Activated CD8-positive, alpha-beta memory T cell treated with anti-CD3 and anti-CD28 coated beads, Interleukin-2, amount 50 U/mL, for 1 hour (primary cell): ENCODE results near the gene ACTL6B.
"Not testable (repeated sequence)": the region's sequence is repeated elsewhere in the genome, so short reads cannot be mapped to it uniquely, and the experiment has no call there.

ENCODE experiments used
- DNase-seq: peaks from one replicate; pipeline ENCODE4 v3.0.0-alpha.2; 2020; ENCODE audit errors: extremely low read depth

The ACTL6B gene

DNA sequence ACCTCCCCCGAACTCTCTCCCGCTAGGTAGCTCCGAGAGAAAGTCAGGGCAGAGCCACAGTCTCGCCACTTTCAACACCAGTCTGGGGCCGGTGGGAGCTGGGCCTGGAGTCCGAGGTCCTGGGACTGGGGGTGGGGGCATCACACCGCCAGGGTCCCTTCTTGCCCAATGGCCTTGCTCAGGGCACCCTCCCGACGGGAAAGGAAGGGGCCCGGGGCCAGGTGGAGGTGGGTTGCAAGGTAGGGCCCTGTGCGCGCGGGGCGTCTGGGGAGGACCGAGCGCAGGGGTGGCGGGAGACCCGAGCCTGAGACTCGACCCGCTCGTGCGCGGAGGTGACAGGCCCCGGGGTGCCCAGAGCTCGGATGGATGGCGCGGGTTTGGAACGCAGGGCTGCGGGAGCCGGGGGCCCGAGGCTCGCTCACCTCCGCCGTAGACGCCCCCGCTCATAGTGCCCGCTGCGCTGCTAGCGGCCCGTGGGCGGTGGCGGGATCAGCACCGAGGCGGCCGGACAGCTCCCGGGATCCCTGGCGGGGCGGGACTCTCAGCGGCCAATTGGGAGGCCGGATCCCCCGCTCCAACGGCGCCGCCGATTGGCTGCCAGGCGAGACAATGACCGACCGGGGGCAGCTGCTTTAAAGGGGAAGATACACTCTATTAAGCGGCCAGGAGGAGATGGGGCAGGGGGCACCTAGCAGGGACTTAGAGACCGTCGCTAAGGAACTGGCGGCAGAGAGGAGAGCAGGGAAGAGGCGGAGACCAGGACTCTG is at the start of gene ACTL6B:
Gene ACTL6B, minus strand, starts transcription at position 541 of the 767 bp plus-strand sequence. Its CDS starts 94 bp downstream, at position 447.
- no peak for DNase-seq

DNA sequence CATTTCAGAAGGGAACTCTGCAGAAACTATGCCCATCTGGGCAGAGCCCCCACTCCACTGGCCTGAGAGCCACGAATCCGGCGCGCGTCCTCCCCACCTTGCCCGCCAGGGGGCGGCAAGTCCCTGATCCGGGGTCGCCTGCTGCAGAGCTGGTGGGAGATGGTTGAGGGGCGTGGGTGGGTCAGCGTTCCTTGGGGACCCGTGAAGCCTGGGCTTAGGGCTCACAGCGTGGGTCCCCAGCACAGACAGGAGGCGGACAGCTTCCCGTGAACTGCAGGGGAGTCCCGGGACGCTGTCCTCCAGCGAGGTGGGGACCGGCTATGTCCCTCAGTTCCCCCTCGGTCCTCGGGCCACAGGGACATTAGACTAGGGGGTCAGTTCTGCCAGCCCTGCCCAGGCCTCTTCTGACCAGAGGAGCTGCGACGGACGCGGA is 49.1 kb upstream of the ACTL6B start:
- no peak for DNase-seq

DNA sequence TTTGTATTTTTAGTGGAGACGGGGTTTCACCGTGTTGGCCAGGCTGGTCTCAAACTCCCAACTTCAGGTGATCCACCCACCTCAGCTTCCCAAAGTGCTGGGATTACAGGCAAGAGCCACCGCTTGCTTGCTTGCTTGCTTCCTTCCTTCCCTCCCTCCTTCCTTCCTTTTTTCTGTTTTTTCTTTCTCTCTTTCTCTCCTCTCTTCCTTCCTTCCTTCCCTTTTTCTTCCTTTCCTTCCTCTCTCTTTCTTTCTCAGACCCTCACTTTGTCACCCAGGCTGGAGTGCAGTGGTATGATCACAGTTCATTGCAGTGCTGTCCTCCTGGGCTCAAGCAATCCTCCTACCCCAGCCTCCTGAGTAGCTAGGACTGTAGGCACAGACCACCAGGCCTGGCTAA is 44.8 kb upstream of the ACTL6B start:
- DNase-seq: not testable (repeated sequence)

DNA sequence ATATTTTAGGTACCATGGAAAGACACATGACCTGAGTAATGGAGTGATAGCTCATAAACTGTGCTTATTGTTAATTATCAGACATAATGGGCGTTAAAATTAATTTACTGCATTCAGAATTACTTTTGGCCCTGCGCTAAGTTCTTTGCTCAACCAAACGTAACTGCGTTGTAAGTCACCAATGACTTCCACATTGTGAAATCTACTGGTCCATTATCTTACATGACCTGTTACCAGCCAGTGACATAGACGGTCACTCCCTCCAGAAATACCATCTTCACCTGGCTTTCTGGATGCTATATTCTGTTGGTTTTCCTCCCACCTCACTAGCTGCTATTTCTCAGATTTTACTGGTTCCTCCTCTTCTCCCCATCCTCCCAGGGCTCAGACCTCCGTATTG is 42.8 kb upstream of the ACTL6B start:
- no peak for DNase-seq

- DNase-seq: no peak
Observed at GRCh38 chr7:100696123-100696521, 39.9 kb upstream of the ACTL6B start.

DNA sequence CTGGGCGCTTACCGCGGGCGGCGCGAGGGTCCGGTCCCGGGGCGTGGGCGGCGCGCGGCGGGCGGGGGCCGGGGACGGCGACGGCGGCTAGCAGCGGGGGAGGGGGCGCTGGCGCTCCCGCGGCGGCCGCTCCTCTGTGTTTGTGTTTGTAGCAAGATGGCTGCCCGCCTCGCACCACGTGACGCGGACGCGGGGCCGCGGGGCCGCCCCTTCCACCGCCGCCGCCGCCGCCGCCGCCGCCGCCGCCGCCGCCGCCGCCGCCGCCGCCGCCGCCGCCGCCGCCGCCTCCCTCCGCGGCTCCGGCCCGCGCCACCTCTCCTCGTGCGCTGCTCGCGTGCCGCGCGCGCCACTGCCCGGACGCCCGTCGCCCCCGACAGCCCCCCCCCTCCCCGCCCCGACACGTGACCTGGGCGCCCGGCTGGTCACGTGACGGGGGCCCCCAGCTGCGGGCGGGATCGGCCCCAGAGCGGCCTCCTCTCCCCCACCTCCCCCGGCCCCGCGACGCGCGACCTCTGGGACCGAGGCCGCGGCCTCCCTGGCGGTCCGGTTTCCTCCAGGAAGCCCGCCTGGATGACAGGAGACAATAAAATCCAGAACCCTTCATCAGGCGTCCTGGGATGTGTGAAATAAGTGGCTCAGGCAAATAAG is 38.0 kb upstream of the ACTL6B start, which contains the start of gene GIGYF1:
Gene GIGYF1, minus strand, starts transcription at position 153 of the 648 bp plus-strand sequence. CDS start 6,012 bp downstream, outside the sequence.
- DNase-seq: no peak

GRCh38 chr7:100693312-100694097 is 37.3 kb upstream of the ACTL6B start:
- no peak for DNase-seq

DNA sequence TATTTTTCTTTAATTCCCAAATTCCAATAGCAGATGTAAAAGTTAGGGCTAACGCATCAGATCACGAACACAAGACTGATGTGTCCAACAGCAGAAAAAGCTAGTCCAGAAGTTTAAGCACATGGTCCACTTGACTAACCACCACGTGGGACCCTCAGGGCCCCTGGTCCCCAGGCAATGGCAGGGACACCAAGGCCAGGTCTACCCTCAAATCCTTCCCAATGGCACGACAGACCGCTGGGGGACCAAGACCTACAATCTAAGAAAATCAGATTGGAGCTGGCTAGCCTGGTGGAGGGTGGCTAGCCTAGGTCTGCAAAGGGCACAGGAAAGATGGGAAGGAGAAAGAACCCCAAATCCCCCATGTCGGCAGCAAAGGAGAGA is 36.3 kb upstream of the ACTL6B start:
- DNase-seq: no peak

GRCh38 chr7:100691676-100692577 is 35.7 kb upstream of the ACTL6B start:
- peak; percentile 55 for DNase-seq

- no peak for DNase-seq
Observed at GRCh38 chr7:100689230-100690135, 33.2 kb upstream of the ACTL6B start.

DNA sequence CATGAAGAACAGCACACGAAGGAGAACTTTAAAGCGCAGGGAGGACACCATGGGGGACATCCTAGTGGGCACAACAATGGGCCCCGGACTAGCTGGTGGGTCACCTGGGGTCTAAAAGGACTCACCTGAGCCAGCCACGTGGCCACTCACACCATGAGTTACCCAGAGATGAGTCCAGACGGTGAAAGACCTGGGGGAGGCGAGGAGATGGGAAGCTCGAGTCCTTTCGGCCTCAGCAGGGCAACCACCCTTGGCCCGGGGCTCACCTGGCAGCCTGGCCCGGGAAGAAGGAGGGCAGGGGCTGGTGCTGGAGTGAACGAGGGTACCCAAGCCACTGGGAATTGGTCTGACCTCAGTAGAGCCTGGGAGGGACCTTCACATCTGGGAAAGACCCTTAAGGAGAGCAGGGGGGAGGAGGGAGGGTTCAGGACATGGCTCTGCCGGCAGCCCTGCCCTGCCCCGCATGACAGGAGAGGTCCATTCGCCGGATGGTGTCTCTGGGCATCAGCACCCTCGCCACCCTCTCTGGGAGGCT is 32.1 kb upstream of the ACTL6B start:
- DNase-seq: no peak

DNA sequence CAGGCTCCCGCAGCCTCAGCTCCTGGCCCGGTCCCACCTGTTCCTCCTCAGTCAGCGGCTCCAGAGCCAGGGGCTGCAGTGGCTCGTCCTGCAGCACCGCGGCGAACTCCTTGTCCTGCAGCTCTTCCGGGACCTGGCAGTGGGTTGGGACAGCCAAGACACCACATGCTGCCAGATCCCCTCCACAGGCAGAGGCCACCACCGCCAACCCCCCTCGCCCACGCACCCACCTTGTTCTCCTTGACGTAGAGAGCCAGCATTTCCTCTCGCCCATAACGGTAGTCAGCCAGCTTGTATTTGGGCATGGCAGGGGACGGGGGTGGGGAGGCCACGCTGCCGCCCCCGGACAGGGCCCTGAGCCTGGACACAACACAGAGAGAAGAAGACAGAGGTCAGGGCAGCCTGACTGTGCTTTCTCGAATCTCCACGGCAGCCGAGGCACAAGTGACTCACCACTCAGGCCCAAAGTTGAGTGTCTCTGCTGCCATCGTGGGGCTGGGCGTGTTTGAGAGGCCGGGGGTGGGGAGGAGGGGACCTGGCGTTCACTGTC is 31.6 kb upstream of the ACTL6B start:
- no peak for DNase-seq

DNA sequence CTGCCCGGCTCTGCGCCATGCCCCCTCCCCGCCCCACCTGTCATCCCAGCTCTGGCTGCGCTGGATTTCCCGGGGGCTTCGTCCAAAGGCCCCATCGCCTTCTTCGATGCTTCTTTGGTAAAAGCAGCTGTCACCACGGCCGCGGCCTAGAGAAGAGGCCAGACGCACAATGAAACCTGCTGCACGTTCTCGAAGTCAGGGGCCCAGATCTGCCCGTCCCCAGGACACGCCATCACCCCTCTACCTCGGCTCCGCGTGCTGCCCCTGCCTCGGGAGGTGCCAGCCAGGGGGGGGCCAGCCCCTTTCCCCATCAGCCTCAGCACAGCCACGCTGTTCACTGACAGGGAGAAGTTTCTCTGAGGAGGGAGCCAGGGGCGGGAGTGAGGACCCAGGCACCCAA is 31.0 kb upstream of the ACTL6B start:
- DNase-seq: no peak

GRCh38 chr7:100686822-100687211 is 30.6 kb upstream of the ACTL6B start:
- DNase-seq: no peak

GRCh38 chr7:100686201-100686821 is 30.1 kb upstream of the ACTL6B start:
- no peak for DNase-seq

DNA sequence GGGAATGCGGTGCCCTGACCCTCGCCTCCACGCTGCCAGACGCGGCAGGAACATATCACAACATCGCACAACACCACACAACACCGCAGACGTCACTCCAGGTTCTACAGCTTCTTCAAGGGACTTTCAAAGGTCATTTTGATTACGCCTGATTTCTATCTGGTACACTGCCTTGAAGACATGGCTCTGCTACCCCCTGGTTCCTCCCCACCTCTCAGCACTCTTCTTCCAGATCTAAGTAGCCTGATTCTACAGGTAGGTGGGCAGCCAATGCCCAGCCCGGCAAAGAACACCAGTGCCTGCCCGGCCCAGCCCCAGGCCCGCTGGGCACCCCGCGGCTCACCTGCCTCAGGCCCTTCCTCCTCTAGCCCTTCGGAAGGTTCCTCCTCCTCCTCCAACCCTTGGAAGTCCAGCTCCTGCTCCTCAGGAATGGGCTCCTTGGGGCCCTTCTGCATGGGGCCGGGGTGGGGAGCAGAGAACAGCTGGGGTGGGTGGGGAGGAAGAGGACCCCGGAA is 29.4 kb upstream of the ACTL6B start:
- no peak for DNase-seq

DNA sequence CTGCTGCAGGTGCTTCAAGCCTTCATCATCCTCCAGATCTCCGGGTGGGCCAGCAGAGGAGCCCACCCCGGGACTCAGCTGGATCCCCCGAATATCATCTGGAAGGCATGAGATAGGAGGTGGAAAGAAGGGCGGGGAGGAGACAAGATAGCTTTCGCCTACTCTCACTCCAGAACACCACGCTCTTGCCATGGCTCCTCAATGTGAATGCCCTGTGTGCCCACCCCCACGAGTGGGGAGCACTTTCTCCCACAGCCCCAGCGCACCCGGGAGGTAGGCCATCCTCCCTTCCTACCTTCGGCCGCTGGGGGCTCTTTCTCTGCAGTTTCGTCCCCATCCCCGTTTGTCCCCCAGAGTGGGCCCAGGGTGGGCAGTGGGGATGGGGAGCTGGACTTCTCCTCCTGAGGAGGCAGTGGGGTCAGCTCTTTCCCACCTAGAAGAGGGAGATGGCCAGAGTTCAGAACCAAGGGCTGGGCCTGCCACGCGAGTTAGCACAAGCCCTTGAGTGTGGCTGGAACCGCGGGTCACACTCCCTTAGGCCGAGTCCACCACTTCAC is 28.9 kb upstream of the ACTL6B start:
- DNase-seq: no peak

GRCh38 chr7:100684534-100685042 is 28.3 kb upstream of the ACTL6B start:
- DNase-seq: no peak
